Measurements from ENCODE around the gene MYLIP.

The MYLIP gene

GRCh38 chr6:16128759-16129622 is at the start of gene MYLIP:
TSS of gene MYLIP (plus strand) at chr6:16129086. CDS start at chr6:16129323, 237 bp downstream.
- DNase-seq = peak; percentile 100

DNA sequence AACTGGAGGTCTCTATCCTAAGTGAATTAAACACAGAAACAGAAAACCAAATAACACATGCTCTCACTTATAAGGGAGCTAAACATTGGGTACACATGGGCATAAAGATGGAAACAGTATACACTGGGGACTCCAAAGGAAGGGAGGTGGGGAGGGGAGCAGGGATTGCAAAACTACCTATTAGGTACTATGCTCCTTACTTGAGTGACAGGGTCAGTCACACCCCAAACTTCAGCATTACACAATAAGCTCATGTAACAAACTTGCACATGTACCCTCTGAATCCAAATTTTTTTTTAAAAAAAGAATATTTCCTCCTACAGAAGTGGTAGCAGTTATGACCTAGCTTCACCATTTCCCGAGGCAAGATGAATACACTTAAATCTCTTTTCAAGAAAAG is 49.5 kb upstream of the MYLIP start:
- DNase-seq = no peak

DNA sequence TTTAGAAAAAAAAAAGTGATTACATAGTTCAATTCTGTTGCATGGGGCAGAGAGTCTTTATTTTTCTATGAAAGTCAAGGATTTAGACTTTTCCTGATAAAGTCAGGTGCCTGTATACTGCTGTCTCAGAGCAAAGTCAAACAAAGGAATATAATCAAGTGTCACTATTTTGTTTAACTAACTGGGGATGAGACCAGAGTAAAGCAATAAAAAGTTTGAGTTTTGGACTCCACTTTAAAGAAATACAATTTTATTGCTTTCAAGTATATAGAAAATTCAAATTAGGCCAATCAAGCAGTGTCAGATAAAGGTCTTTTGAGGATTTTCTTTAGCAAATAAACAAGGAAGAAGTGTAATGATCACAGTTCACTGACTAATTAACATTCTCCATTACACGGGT is 48.7 kb upstream of the MYLIP start:
- no peak for DNase-seq

GRCh38 chr6:16081326-16081725 is 47.6 kb upstream of the MYLIP start:
- DNase-seq = no peak

- DNase-seq = no peak
Measured at GRCh38 chr6:16082361-16082760, 46.5 kb upstream of the MYLIP start.

DNA sequence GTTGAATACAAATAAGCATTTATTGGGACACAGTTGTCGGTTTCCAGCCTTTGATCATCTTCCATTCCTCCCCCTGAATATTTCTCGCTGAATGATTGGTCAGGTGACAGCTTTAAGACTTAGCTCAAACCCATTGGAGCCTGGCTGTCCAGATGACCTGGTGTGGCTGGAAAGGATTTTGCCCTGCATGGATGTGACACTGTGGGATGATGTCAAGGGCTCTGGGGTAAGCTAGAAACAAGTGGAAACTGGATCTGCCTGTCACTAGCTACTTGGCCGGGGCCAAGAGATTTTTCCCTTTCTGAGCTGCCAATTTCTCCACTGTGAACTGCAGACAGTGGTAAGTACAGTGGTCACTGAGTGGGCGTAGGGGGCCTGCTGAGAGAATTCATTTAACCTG is 41.9 kb upstream of the MYLIP start:
- no peak for DNase-seq

GRCh38 chr6:16087386-16087785 is 41.5 kb upstream of the MYLIP start:
- no peak for DNase-seq

DNA sequence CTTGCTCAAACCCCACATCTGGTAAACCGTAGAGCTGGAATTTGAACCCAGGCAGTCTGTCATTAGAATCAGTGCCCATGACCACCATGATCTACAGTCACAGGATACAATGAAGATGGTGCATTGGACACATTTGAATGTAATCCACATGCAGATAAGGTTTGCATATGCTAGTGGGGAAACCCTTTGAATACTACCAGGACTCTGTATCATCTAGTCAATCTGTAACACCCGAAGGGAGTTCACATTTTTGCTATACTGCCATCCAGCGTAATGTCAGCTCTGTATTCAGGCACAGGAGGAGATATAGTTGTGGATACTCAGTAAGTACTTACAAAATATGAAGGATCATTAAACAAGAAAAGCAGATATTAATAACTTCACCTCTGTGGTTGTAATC is 40.5 kb upstream of the MYLIP start:
- no peak for DNase-seq

- DNase-seq = no peak
Measured at GRCh38 chr6:16089232-16090062, 39.4 kb upstream of the MYLIP start.

DNA sequence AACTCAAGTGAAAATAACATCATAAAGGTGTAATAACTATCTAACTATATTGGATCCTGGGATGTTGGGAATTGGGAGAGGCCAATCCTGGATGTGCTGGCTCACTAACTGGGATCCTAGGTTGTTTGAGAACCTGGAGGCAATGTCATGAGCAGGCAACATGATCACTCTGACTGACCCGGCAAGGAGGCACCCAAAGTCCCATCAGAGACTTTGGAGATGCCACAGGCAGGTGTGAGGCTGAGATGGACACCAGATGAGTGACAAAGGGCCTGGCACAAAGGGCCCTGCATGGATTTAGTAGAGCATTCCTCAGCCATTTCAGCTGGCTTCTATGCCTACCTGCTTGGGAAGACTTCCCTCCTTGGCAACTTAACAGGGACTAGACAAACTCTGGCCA is 38.4 kb upstream of the MYLIP start:
- DNase-seq = no peak

- DNase-seq = no peak
Measured at GRCh38 chr6:16090920-16091319, 38.0 kb upstream of the MYLIP start.

GRCh38 chr6:16092140-16092539 is 36.7 kb upstream of the MYLIP start:
- no peak for DNase-seq

- no peak for DNase-seq
Measured at GRCh38 chr6:16092990-16093389, 35.9 kb upstream of the MYLIP start.

DNA sequence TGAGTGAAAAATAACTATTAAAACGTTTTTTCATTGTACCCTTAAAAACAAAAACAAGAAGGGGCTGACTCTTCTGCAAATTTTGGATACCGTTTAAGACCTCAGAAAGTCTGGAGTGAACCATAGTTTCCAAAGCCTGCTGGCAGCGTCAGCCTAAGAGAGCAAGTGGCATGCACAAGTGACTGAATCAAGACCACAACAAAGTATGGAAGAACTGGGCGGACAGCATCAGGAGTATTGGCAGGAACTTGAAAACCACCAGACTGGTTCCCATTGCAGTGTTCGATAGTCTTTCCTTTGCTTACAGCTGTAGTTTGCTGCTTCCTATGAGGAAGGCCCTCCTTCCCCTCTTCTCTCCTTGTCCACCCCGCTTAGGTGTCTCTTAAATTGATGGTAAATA is 33.7 kb upstream of the MYLIP start:
- no peak for DNase-seq

- no peak for DNase-seq
Measured at GRCh38 chr6:16097382-16098171, 31.3 kb upstream of the MYLIP start.

DNA sequence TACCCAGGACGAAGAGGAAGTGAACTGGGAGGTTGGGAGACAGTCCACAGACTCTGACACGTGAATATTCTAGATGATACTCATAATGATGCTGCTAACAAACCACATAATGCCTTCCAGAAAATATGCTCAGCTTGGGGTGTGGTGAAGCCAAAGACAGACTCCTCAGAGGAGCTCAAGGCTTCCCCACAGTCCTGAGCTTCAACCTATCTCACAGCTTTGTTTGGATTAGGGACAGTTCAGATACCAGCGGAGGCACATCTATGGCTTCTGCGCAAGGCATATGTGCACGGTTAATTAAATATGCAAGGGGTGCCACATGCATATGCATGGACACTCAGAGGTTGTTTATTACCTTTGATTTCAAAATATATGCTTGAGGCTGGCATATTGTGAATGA is 30.7 kb upstream of the MYLIP start:
- DNase-seq = no peak

- DNase-seq = no peak
Measured at GRCh38 chr6:16102208-16102607, 26.7 kb upstream of the MYLIP start.

DNA sequence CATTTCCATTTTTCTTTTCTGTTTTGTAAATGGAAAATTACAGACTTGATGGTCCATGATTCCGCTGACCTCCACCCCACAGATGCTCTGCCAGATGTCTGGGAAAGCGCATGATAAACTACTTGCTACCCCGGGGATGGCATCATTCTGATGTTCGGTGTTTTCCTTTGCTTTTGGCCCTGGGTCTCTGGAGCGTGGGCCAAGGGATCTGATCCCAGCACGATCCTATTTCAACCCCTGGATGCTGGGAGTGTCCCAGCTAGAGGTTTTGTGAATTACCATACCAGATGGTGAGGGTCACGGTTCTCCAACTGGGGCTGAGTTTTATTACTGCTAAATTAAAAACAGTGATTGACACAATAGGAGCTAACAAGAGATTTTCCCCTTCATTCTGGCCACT is 25.2 kb upstream of the MYLIP start:
- DNase-seq = peak; percentile 81

- no peak for DNase-seq
Measured at GRCh38 chr6:16104624-16105433, 24.1 kb upstream of the MYLIP start.

GRCh38 chr6:16105854-16106253 is 23.0 kb upstream of the MYLIP start:
- no peak for DNase-seq

DNA sequence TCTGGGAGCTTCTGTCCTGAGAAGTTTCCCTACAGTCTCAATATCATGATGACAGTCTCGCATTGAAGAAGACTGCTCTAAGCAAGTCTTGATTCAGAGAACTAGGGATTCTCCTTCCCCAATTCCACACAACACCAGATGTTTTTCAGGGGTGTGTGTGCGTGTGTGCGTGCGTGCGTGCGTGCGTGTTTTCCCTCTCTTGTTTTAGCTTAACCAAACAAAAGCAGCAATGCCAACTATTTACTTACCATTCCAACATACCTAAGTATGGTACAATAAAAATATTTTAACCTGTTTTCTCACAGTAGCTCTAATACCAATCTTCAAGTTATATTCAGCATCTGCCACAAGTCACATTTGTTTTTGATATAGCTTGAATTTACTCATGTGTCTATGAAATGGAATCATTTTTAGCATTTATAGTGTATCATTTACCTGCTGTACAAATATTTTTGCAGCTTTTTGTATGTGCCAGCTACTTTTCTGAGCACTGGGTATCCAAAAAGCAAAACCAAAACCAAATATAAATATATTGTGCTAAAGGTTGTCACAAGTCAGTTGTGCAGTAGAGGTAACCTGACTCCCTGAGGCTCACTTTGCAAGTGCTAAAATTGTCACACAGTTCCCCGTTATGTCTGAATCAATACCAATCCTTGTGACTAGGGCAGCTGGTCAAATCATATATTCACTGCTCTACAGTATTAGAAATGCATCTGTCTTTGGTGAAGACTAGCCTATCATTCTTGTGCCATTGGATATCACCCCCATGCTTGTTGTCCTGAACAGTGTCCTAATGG is 21.7 kb upstream of the MYLIP start:
- DNase-seq = no peak

DNA sequence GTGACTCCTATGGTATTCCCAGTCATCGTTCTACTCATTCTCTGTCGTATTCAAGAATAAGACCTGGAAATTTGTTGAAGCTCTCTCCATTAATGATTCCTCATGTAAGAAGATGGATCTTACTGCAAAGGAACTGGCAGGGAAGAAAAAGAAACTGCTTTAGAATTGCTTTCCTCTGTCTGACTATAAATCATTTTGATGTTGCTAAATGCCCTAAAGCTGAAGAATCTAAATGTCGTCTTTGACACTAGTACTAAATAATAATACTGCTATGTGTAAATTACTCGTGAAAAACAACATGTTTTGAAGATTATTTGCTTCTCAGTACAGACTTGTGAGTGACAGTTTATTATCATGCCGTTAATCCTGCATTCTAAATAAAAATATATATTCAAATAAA is 20.5 kb upstream of the MYLIP start:
- no peak for DNase-seq

All from right forelimb (tissue), 1 donor.